Keratinocyte (primary cell): ENCODE measurements around the gene COX8C. TPM values are rescaled to one million over a fixed set of nuclear protein-coding genes. Genes with fewer than 3 reads are reported as not detected.

Source experiments
- DNase-seq: peaks from one replicate; pipeline ENCODE4 v3.0.0-alpha.2; 2011; ENCODE audit warnings: low read depth, missing footprints, low spot score
- FAIRE-seq: peaks from 2 replicates; lab custom pipeline; 2011; peaks lifted over from hg19 to GRCh38; lab: Jason Lieb, UNC
- H2AFZ ChIP-seq: 2 replicates; pipeline ENCODE4 v1.6.0; 2012; ENCODE audit warnings: low read length, control low read depth, inconsistent platforms; ENCODE audit not compliant: control insufficient read depth
- H3K27ac ChIP-seq: 2 replicates; pipeline ENCODE4 v1.5.1; 2011; ENCODE audit warnings: low read length; ENCODE audit not compliant: control insufficient read depth, insufficient read depth
- H3K27me3 ChIP-seq: 3 replicates; pipeline ENCODE4 v1.6.0; 2011; ENCODE audit warnings: low read length; ENCODE audit not compliant: control insufficient read depth, insufficient read depth; ENCODE audit errors: extremely low read depth
- H3K36me3 ChIP-seq, 2 experiments: 2 replicates in 1 of 2; 3 replicates in 1 of 2; pipeline ENCODE4 v1.5.1; 2011; ENCODE audit warnings: low read length in 2 of 2, mild to moderate bottlenecking in 1 of 2; ENCODE audit not compliant: control insufficient read depth in 2 of 2, insufficient read depth in 2 of 2; ENCODE audit errors: extremely low read depth in 1 of 2
- H3K4me1 ChIP-seq: 3 replicates; pipeline ENCODE4 v1.5.1; 2011; ENCODE audit warnings: low read length; ENCODE audit not compliant: control insufficient read depth, insufficient read depth; ENCODE audit errors: extremely low read depth
- H3K4me2 ChIP-seq: 3 replicates; pipeline ENCODE4 v1.6.0; 2011; ENCODE audit warnings: low read depth, low read length; ENCODE audit not compliant: control insufficient read depth, insufficient read depth; ENCODE audit errors: extremely low read depth
- H3K4me3 ChIP-seq, 3 experiments: fragments of 200-600 bp in 1 of 3; sonication (generic) in 1 of 3; 2 replicates in 2 of 3; 3 replicates in 1 of 3; pipeline ENCODE4 v1.5.1; 2011 to 2016; ENCODE audit warnings: low read length in 3 of 3, mild to moderate bottlenecking in 3 of 3, control low read depth in 2 of 3, inconsistent platforms in 1 of 3, low read depth in 1 of 3, mixed read lengths in 1 of 3, mixed run types in 1 of 3, moderate library complexity in 1 of 3; ENCODE audit not compliant: control insufficient read depth in 2 of 3, insufficient read depth in 2 of 3; ENCODE audit errors: extremely low read depth in 1 of 3
- H3K79me2 ChIP-seq: 2 replicates; pipeline ENCODE4 v1.6.0; 2012; ENCODE audit warnings: low read length; ENCODE audit not compliant: control insufficient read depth, insufficient read depth
- H3K9ac ChIP-seq: 3 replicates; pipeline ENCODE4 v1.6.0; 2011; ENCODE audit warnings: low read length; ENCODE audit not compliant: control insufficient read depth, insufficient read depth; ENCODE audit errors: extremely low read depth
- H3K9me1 ChIP-seq: 3 replicates; pipeline ENCODE4 v1.6.0; 2011; ENCODE audit warnings: low read length; ENCODE audit not compliant: control insufficient read depth, insufficient read depth; ENCODE audit errors: extremely low read depth
- H3K9me3 ChIP-seq: 2 replicates; pipeline ENCODE4 v1.5.1; 2012; ENCODE audit warnings: low read depth, low read length; ENCODE audit not compliant: control insufficient read depth
- H4K20me1 ChIP-seq: 3 replicates; pipeline ENCODE4 v1.6.0; 2011; ENCODE audit warnings: low read length; ENCODE audit not compliant: control insufficient read depth, insufficient read depth; ENCODE audit errors: extremely low read depth
- EZH2 ChIP-seq: IDR thresholded peaks from one replicate; pipeline ENCODE4 v1.6.1; 2012; ENCODE audit warnings: inconsistent platforms, mild to moderate bottlenecking, low read length, moderate library complexity
- dilution Hi-C: fragments of 300-500 bp; cut with MboI; formaldehyde crosslinking; loops from one replicate; pipeline ENCODE4 v1.7.0; 2020; ENCODE audit warnings: low sequenced_read_pairs; ENCODE audit not compliant: extremely low pct_ligation_motif_present
- polyA plus RNA-seq, 5 experiments: library from polyadenylated mRNA; depleted of rRNA in 3 of 5; stranded (reverse) in 3 of 5; stranded (forward) in 1 of 5; unstranded in 1 of 5; fragments of >200 nt; gene quantifications; 1 replicate in 1 of 5; 2 replicates in 3 of 5; 3 replicates in 1 of 5; pipeline versions ENCODE4 v1.2.1 to v1.2.3, GENCODE V29; 2011 to 2012; ENCODE audit warnings: missing spikeins in 2 of 5, low read depth in 1 of 5, low replicate concordance in 1 of 5
- TF ChIP-seq, protein P1 (sequence below), 3 experiments: IDR thresholded peaks in 1 of 3; conservative IDR thresholded peaks in 1 of 3; optimal IDR thresholded peaks in 1 of 3; 2 replicates in 2 of 3; 3 replicates in 1 of 3; pipeline versions ENCODE3 to v1.5.1; 2011; ENCODE audit warnings: low read length in 3 of 3, mild to moderate bottlenecking in 3 of 3, moderate library complexity in 2 of 3, control low read depth in 1 of 3, inconsistent platforms in 1 of 3; ENCODE audit not compliant: insufficient read depth in 2 of 3; ENCODE audit errors: extremely low read depth in 1 of 3

Gene COX8C
- polyA plus RNA-seq, 1 donor (not counting 4 experiments of a cell fraction or from before 2014, with no cell fraction given), result not detected

DNA sequence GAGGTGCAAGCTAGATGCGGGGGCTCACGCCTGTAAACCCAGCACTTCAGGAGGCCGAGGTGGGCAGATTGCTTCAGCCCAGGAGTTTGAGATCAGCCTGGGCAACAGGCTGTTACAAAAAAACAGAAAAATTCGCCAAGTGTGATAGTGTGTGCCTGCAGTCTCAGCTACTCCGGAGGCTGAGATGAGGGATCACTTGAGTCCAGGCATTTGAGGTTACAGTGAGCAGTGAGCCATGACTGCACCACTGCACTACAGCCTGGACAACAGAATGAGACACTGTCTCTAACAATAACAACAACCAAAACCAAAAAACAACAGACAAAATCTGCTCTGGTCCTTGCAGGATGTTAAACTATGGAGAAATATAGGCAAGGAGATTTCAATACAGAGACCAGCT, 28.1 kb upstream of the COX8C start:
- Histone ChIP-seq H3K9me3 (no peaks in the 10 kb centered on the region), H2AFZ (no peak overlapping the region), H3K27ac (no peak overlapping the region), H3K79me2 (peaks cover 94% of the 10 kb centered on the region), H3K9me1 (peaks cover 7% of the 10 kb centered on the region), H3K9ac (no peak overlapping the region), H3K4me3 (no peak overlapping the region), H3K4me1 (peaks cover 24% of the 10 kb centered on the region), H3K36me3 (peaks cover 2 to 8% of the 10 kb centered on the region in 2 experiments), H4K20me1 (peaks cover 6% of the 10 kb centered on the region), H3K27me3 (no peaks in the 10 kb centered on the region), H3K4me2 (peak overlapping the region; percentile 3)
- FAIRE-seq (no peak), DNase-seq (no peak)
- TF ChIP-seq EZH2, result no peak
- TF ChIP-seq, protein P1, sequence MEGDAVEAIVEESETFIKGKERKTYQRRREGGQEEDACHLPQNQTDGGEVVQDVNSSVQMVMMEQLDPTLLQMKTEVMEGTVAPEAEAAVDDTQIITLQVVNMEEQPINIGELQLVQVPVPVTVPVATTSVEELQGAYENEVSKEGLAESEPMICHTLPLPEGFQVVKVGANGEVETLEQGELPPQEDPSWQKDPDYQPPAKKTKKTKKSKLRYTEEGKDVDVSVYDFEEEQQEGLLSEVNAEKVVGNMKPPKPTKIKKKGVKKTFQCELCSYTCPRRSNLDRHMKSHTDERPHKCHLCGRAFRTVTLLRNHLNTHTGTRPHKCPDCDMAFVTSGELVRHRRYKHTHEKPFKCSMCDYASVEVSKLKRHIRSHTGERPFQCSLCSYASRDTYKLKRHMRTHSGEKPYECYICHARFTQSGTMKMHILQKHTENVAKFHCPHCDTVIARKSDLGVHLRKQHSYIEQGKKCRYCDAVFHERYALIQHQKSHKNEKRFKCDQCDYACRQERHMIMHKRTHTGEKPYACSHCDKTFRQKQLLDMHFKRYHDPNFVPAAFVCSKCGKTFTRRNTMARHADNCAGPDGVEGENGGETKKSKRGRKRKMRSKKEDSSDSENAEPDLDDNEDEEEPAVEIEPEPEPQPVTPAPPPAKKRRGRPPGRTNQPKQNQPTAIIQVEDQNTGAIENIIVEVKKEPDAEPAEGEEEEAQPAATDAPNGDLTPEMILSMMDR (optimal IDR thresholded peaks at IDR 0.05 in 1 of 3, IDR thresholded peaks at IDR 0.05 in 1 of 3, conservative IDR thresholded peaks at IDR 0.05 in 1 of 3; ENCODE audit: extremely low read depth in 1 of 3, insufficient read depth in 2 of 3, low read length in 3 of 3), result no peak
- dilution Hi-C loops, result no loop called here

DNA sequence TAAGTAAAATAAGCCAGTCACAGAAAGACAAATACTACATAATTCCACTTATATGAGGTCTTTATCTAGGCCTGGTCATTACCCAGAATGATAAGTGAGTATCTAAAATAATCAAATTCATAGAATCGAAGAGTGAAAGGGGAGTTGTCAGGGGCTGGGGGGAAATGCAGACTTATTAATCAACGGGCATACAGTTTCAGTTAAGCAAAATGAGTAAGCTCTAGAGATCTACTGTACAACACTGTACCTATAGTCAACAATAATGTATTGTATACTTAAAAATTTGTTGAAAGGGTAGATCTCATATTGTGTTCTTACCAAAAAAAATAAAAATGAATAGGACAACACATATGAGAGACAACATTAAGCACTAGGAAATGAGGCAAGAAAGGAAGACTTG, 27.5 kb upstream of the COX8C start:
- no peak for FAIRE-seq
- Histone ChIP-seq H4K20me1 (peaks cover 6% of the 10 kb centered on the region), H3K4me1 (peaks cover 26% of the 10 kb centered on the region)

More for the DNA sequence above, 27.5 kb upstream of the COX8C start:
- no peak overlapping the region for H3K9ac ChIP-seq
- H3K36me3 ChIP-seq, result peaks cover 6 to 12% of the 10 kb centered on the region in 2 experiments
- H3K9me1 ChIP-seq, result peaks cover 7% of the 10 kb centered on the region
- H3K4me2 ChIP-seq, result no peak overlapping the region
- no peak overlapping the region for H3K4me3 ChIP-seq
- dilution Hi-C loops, result no loop called here
- peaks cover 95% of the 10 kb centered on the region for H3K79me2 ChIP-seq
- no peak overlapping the region for H3K27ac ChIP-seq
- no peaks in the 10 kb centered on the region for H3K27me3 ChIP-seq
- H2AFZ ChIP-seq, result no peak overlapping the region
- DNase-seq, result no peak
- no peaks in the 10 kb centered on the region for H3K9me3 ChIP-seq
- TF ChIP-seq, protein P1 (optimal IDR thresholded peaks at IDR 0.05 in 1 of 3, IDR thresholded peaks at IDR 0.05 in 1 of 3, conservative IDR thresholded peaks at IDR 0.05 in 1 of 3; ENCODE audit: extremely low read depth in 1 of 3, insufficient read depth in 2 of 3, low read length in 3 of 3), result no peak
- TF ChIP-seq EZH2, result no peak
